Measurements from ENCODE around the gene CNIH1.

CNIH1 gene

DNA sequence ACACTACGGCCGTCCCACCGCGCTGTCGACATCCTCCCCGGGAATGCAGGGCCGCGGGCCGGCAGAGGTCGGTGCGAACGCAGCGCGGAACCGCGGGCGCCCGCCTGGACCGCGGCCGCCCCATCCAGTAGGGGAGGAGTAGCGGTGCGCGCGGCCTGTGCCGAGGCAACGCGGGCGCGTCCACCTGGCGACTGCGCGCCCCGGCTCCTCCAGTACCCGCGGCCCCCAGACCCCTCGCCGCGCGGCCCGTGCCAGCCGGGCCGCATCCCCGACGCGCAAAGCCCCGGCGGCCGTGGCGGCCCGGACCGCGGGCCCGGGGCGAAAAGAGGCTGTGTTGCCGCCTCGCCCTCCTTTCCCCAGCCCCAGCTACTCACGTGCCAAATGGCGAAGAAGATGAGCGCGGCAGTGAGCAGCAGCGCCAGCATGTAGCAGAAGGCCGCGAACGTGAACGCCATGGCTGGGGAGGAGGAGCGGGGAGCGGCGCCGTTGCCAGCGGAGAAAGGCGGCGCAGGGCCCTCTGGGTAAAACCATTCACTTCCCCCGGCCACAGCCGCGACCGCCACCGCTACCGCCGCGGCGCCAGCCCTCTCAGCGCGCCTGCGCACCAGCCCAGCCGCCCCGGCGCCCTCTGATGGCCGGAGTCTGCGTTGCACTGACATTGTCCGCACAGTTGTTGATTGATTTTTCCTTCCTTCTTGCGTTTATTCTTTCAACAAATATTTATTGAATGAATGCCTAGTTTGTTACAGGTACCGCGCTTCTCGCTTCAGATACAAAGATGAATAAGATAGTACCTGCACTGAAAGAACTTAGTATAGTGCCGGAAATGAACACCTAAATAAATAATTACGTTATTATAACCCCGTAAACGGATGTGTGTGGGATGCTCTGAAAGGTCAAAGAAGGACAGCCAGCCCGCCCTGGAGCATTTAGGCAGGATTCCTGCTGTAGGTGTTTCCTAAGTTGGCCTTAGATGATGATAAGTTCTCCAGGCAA is at the start of gene CNIH1:
Gene CNIH1 (minus strand): TSS at position 502 of the 996 bp plus-strand sequence. CDS start 47 bp downstream, at position 455.
- DNase-seq (ENCODE audit: low spot score): peak; percentile 90

DNA sequence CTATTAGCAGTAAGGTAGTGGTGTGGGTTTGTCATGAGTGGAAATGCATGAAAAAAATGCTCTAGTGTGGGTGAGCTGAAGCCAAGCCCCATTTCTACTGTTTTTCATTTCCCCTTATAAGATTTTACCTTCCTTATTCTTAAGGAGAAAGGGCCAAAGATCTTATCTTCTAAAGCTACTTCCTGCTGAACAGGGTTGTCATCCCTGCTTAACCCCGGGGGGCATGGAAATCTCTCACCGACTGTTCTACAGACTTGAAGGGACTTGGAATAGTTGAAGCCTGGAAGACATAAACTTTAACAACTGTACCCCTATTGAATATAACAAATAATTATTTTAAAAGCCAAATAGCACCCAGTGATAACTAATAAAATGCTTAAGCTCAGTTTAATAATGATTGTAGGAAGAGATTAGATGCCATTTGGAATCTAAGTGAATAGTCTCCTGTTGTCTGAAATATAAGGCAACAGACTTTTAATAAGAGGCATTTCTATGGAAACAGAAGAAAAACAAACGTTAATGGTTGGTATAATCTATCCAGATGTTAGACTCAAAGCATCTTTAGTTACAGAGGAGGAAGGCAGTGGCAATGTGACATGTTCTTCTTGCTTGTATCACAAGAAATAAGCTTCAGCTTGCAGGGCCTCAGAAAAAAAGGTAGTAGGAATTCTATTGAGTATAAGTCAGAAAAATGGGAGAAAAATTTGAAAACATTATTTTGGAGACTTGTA is 49.4 kb upstream of the CNIH1 start:
- no peak for DNase-seq (ENCODE audit: low spot score)

DNA sequence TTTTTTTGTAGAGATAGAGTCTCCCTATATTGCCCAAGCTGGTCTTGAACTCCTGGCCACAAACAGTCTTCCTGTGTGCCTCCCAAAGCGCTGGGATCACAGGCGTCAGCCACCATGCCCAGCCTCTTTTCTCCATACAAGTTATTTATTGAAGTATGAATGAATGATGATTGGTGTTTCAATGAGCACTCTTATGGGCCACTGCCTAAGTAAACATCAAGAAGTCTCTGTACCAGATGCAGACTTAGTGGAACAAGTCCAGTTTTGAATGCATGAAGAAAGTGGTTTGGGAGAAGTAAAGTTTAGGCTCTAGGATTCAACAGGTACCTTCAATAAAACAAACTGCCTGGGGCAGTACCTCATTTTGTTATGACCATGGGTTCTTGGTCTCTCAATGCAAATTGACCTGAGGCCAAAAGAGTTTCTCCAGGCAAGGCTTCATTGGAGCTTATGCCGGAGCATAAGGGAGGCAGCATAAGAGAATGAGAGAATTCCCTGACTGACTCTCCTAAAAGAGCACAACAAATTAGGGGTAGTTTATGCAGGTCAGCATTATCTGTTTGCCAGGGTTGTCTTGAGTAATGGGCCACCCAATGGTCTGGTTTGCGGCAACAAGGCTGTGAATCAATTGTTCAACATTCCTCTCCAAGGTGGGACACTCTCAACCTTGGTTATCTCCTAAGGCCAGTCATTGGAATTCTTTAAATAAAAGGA is 48.7 kb upstream of the CNIH1 start:
- DNase-seq (ENCODE audit: low spot score): no peak

DNA sequence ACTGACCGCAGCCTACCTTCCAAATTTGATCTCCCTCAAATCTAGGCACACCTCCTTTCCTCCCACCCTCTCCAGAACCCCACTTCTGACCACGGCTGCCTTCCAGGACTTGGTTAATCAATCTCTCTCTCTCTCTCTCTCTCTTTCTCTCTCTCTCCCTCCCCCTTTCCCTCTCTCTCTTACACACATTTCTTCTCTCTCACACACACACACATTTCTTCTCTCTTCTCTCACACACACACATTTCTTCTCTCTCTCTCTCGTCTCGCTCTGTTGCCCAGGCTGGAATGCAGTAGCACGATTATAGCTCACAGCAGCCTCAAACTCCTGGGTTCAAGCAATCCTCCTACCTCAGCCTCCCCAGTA is 48.1 kb upstream of the CNIH1 start:
- DNase-seq (ENCODE audit: low spot score): no peak

DNA sequence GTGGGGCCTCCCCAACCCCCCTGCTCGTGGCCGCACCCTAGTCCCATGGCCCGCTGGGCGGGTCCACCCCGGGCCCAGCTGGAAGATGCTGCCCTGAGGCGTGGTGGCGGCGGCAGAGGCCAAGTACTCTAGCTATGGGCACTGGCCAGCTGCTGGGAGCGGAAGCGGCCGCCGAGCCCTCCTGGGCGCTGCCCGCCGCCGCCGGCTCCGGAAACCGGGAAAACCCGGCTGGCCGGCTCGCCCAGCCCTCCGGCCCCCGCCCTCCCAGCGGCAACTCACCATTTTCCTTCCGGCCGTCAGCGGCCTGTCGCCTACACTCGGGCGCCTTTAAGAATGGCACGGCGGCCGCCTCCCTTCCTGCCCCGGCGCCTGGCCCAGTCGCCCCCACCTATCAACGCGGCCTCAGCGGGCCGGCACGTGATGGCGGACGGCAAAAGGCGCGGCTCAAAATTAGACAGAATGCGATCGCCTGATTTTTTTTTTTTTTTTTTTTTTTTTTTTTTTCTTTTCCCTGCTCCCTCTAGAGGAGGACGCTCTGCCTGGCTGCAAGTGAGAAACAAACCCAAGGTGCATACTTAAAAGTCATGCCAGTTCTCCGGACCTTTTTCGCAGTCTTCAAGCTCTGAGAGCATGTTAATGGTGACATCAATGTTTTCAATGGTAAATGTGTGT is 47.6 kb upstream of the CNIH1 start, which contains the start of gene GMFB:
Gene GMFB (minus strand): TSS at position 335 of the 672 bp plus-strand sequence. CDS start 53 bp downstream, at position 282.
- DNase-seq (ENCODE audit: low spot score): peak; percentile 92

GRCh38 chr14:54488318-54488645 is 47.1 kb upstream of the CNIH1 start:
- DNase-seq (ENCODE audit: low spot score): no peak

- peak; percentile 76 for DNase-seq (ENCODE audit: low spot score)
These were observed 46.6 kb upstream of the CNIH1 start for GRCh38 chr14:54487771-54488170.

DNA sequence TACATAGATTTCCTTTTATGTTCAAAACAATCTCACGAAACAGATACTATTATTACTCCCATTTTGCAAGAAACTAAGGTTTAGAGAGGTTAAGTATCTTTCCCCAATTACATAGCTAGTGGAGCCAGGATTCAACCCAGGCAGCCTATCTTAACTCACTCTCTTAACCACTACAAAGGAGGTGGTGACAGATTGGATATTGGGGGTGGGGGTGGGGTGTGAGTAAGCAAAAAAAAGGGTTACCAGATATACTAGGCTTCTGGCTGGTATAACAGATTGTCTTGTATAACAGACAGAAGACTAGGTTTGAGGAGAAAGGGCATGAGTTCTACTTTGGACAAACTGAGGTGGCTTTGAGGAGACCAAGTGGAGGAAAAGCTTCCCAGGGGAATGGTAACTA is 45.5 kb upstream of the CNIH1 start:
- peak; percentile 7 for DNase-seq (ENCODE audit: low spot score)

GRCh38 chr14:54483846-54484245 is 42.7 kb upstream of the CNIH1 start:
- DNase-seq (ENCODE audit: low spot score): no peak

GRCh38 chr14:54483073-54483745 is 42.0 kb upstream of the CNIH1 start:
- DNase-seq (ENCODE audit: low spot score): no peak

- no peak for DNase-seq (ENCODE audit: low spot score)
These were observed 40.5 kb upstream of the CNIH1 start for GRCh38 chr14:54481695-54482094.

- DNase-seq (ENCODE audit: low spot score): no peak
These were observed 39.8 kb upstream of the CNIH1 start for GRCh38 chr14:54480830-54481562.

- DNase-seq (ENCODE audit: low spot score): no peak
These were observed 37.6 kb upstream of the CNIH1 start for GRCh38 chr14:54478636-54479215.

- DNase-seq (ENCODE audit: low spot score): no peak
These were observed 34.7 kb upstream of the CNIH1 start for GRCh38 chr14:54475911-54476310.

DNA sequence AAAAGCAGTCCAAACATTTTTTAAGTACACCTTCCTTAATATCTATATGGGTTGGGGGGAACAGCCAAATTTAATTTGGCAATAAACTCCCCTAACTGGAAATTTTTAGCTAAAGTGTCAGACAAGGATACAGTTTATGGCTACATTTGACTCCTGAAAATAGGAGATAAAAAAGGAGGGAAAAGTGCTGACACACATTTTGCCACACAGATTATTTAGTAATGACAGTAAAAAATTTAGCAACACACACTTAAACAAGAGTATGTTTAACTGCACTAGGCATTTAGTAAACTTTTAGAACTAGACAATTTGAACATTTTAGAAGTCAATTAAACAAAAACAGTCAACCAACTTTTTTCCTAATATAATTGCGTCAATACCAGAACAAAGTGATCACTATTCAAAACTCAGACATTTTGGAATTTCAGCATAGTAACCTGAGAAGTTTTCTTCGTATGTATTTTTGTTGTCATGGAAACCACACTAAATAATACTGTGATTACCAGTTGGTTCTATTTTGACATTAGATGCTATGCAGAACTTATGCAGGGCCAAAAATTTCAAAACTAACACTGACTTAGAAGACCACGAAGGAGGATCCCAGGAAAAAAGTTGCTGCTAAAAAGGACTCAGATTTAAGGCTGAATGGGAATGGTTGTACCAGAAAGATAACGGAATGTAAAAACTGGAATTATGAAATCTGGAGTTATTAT is 34.2 kb upstream of the CNIH1 start:
- no peak for DNase-seq (ENCODE audit: low spot score)

- no peak for DNase-seq (ENCODE audit: low spot score)
These were observed 33.1 kb upstream of the CNIH1 start for GRCh38 chr14:54474232-54474793.

- DNase-seq (ENCODE audit: low spot score): no peak
These were observed 31.1 kb upstream of the CNIH1 start for GRCh38 chr14:54472315-54472714.

DNA sequence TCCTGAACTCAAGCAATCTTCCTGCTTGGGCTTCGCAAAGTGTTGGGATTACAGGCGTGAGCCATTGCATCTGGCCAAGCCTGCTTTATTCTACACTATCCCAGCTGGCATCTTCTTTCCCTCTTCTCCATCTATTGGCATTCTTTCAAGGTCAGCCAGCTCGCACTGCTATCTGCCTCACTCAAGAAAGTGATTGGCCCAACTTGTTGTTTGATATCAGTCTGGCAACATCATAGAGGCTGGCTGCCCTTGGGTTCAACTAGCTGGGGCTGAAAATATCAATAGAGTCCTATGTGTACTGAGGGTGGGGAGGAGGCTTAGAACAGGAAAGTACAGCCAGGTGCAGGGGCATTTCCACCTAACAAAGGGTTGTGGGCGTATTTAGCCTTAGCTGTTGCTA is 30.5 kb upstream of the CNIH1 start:
- no peak for DNase-seq (ENCODE audit: low spot score)

DNA sequence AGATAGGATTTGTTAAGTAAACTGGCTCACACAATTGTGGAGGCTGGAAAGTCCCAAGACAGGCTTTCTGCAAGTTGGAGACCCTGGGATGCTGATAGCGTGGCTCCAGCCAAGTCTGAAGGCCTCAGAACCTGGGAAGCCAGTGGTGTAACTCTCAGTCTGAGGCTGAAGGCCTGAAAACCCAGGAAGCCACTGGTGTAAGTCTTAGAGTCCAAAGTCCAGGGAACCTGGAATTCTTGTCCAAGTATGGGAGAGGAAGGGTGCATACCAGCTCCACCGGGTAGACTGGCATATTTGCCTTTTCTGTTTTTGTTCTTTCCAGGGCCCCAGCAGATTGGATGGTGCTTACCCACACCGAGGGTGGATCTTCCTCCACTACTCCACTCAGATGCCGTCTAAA is 29.5 kb upstream of the CNIH1 start:
- no peak for DNase-seq (ENCODE audit: low spot score)

All from RKO (cell line).